Ecto neural progenitor cell (in vitro differentiated cells): ENCODE results near the gene CMPK1.
"Not testable (repeated sequence)": the region's sequence is repeated elsewhere in the genome, so short reads cannot be mapped to it uniquely, and the experiment has no call there.

Experiments
- DNase-seq: peaks from one replicate; pipeline ENCODE4 v3.0.0-alpha.2; 2018; ENCODE audit warnings: low spot score

Gene CMPK1

GRCh38 chr1:47333578-47333921, at the start of gene CMPK1:
Gene CMPK1 (plus strand): TSS chr1:47333790. CDS start chr1:47333946, 156 bp downstream.
- peak; percentile 84 for DNase-seq

DNA sequence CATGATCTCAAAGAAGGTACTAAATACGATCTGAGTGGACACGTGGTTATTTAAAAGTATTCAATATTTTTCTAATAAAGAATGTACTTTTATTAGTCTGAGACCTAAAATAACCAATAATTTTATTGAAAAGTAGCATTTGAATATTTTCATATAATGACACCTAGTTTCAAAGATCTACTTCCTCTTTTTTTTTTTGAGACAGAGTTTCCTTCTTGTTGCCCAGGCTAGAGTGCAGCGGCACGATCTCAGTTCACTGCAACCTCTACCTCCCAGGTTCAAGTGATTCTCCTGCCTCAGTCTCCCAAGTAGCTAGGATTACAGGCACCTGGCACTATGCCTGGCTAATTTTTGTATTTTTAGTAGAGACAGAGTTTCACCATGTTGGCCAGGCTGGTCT, 45.5 kb upstream of the CMPK1 start:
- DNase-seq, result not testable (repeated sequence)

DNA sequence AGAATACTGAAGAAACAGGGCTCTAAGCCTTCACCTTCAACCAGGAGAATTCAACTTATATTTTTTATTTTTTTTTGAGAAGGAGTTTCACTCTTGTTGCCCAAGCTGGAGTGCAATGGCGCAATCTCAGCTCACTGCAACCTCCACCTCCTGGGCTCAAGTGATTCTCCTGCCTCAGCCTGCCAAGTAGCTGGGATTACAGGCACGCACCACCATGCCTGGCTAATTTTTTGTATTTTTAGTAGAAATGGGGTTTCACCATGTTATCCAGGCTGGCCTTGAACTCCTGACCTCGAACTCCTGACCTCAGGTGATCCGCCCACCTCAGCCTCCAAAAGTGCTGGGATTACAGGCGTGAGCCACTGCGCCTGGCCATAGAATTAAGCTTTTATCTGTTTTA, 38.7 kb upstream of the CMPK1 start:
- not testable (repeated sequence) for DNase-seq

DNA sequence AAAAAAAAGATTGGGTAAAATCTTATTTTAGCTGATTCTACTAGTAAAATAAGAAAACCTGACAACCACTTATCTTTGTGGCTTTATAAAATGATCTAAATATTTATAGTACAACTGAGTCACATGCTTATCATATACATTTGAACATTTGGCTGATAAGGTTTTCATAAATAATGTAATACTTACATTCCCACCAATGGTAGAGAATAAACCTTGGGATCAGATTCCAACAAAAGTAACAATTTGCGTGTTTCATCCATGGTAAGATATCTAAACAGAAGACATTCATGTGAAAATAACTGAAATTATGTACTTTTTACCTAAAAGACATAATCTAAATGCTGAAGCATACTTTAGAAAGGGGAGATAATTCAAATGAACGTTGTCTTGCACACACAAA, 38.0 kb upstream of the CMPK1 start:
- DNase-seq, result no peak

GRCh38 chr1:47298025-47298699, 35.4 kb upstream of the CMPK1 start:
- no peak for DNase-seq

DNA sequence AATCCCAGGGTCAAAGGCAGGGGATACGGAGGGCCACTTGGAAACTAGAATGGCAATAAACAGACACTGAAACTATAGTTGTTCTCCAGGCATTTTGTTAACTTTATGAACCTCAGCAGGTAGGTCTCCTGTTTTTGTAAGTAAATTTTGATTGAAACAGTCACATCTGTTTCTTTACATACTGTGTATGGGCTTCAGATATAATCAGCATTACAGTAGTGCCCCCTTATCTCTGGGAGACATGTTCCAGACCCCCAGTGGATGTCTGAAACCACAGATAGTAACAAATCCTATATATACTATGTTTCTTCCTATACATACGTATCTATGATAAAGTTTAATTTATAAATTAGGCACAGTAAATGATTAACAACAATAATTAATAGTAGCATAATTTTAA, 31.1 kb upstream of the CMPK1 start:
- DNase-seq, result no peak

- no peak for DNase-seq
Measured at GRCh38 chr1:47309427-47309826, 24.2 kb upstream of the CMPK1 start.

- peak; percentile 100 for DNase-seq
Measured at GRCh38 chr1:47313915-47314664, 19.5 kb upstream of the CMPK1 start, which contains the start of gene STIL. Gene STIL (minus strand): TSS chr1:47314147. CDS start chr1:47310319, 3,828 bp downstream.

DNA sequence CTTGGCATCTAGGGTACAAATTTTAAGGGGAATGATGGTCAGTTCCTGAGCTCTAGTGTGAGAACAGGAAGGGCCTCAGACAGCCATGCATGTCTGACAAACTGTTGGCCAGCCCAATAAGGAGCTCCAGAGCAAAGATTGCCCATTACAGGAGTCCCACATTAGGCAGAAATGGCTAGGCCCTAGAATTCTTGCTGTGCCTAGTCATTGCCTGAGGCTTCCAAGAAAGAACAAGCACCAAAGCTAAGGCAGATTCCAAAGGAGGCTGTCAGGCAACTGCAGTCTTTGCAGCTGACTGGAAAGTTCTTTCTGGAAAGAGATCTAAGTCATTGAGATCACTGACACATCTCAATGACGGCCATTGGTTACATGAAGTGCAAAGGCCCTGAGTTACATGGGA, 15.7 kb upstream of the CMPK1 start:
- DNase-seq, result no peak

GRCh38 chr1:47319968-47320367, 13.6 kb upstream of the CMPK1 start:
- DNase-seq, result not testable (repeated sequence)

GRCh38 chr1:47323599-47324031, 10.0 kb upstream of the CMPK1 start:
- DNase-seq, result no peak

GRCh38 chr1:47324682-47325081, 8.9 kb upstream of the CMPK1 start:
- DNase-seq, result no peak

DNA sequence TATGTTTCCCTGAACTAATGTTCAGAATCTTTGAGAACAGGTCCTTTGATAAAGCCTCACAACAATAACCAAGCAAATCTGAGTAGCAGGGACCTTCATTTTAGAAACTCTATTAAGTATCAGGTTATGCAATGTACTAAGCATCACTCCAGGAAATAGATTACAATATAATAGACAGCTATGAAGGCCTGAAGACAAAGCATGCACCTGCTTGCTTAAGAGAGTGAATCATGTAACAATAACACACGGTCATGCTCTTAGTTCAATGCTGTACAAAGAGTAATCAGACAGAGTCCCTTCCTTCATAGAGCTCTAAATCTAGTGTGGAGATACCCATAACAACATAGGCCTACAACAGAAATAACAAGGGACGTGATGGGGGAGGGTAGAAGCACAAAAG, 8.1 kb upstream of the CMPK1 start:
- no peak for DNase-seq

DNA sequence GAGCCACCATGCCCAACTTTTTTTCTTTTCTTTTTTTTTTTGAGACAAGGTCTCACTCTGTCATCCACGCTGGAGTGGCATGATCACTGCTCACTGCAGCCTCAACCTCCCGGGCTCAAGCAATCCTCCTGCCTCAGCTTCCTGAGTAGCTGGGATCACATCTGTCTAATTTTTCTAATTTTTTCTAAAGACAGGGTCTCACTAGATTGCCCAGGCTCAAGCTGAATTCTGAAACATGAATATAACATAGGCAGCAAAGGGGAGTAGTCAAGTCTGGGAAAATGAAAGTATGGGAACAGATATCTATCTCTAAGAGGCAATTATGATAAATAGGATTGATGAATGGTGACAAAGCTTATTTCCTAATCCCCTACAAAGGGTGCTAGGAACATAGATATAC, 7.3 kb upstream of the CMPK1 start:
- no peak for DNase-seq

DNA sequence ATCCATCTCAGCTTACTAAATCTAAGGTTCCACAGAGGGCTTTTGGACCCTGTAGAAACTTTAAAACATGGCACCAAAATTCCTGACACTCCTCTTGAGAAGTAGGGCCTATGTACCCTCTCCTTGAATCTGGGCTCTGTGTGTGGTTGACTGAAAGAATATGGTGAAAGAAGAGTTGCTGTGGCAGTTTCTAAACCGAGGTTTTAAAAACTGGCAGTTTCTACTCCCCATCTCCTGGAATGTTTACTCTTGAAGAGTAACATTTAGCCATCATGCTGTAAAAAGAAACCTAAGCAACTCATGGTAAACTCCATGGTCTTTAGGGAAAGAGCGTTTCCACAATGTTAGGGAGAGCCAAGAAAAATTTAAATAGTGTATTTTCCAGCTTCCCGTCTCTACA, 4.6 kb upstream of the CMPK1 start:
- no peak for DNase-seq

DNA sequence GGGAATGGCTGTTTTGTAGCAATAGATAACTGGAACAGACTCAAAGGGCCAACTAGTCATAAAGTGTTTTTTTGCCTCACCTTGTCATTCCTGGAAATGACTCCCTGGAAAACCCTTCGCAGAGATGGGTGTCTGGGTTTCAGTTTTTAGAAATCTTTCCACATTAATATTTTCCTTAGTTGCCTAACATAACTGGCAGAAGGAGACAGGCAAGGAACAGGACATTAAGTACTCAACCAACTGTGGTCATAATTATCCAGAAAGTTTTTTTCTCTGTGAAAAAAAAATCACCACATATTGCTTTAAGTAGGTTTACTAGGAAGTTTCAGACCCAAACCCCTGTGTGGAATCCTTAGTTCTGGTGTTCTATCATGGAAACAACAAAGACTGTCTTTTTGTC, 3.4 kb upstream of the CMPK1 start:
- no peak for DNase-seq

GRCh38 chr1:47331875-47332274, 1.7 kb upstream of the CMPK1 start:
- no peak for DNase-seq

- no peak for DNase-seq
Measured at GRCh38 chr1:47332779-47333577, 612 bp upstream of the CMPK1 start.

- DNase-seq, result peak; percentile 87
Measured at GRCh38 chr1:47333922-47334764, 553 bp downstream of the CMPK1 start.

GRCh38 chr1:47334765-47335435, 1.3 kb downstream of the CMPK1 start:
- DNase-seq, result no peak

DNA sequence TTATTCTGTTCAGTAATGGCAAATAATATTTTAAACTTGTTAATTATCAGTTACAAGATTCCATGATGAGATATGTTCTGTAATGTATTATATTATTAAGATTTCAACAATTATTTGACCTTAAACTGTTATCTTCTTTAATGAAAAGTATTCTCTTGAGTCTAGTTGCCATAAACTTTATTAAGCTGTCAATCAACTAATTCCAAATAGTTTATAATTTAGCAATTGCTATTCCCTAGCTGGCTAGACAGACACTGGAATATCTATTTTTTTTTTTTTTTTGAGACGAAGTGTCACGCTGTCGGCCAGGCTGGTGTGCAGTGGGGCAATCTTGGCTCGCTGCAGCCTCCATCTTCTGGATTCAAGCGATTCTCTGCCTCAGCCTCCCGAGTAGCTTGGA, 3.8 kb downstream of the CMPK1 start:
- DNase-seq, result no peak
